Measurements from ENCODE around the gene FAIM2.

GRCh38 chr12:49873361-49873934 is 30.3 kb downstream of the FAIM2 start:
- no peak for TF ChIP-seq CTCF (conservative IDR thresholded peaks at IDR 0.05; ENCODE audit: low read depth in 2 of 2)
- TF ChIP-seq POLR2AphosphoS5 (IDR thresholded peaks at IDR 0.05; ENCODE audit: low read depth): no peak

All from GM23338 (cell line).